AG10803 (cell line): ENCODE measurements around the gene BCL6B.

Source experiments
- DNase-seq: peaks from one replicate; pipeline ENCODE4 v3.0.0; 2010; ENCODE audit warnings: low read depth
- H3K4me3 ChIP-seq: 2 replicates; pipeline ENCODE4 v1.5.1; 2011; ENCODE audit warnings: mild to moderate bottlenecking, low read length, control low read depth
- CTCF ChIP-seq: conservative IDR thresholded peaks from 2 replicates; pipeline ENCODE4 v1.5.1; 2011; ENCODE audit warnings: mild to moderate bottlenecking, low read length, control low read depth, inconsistent platforms

BCL6B gene

DNA sequence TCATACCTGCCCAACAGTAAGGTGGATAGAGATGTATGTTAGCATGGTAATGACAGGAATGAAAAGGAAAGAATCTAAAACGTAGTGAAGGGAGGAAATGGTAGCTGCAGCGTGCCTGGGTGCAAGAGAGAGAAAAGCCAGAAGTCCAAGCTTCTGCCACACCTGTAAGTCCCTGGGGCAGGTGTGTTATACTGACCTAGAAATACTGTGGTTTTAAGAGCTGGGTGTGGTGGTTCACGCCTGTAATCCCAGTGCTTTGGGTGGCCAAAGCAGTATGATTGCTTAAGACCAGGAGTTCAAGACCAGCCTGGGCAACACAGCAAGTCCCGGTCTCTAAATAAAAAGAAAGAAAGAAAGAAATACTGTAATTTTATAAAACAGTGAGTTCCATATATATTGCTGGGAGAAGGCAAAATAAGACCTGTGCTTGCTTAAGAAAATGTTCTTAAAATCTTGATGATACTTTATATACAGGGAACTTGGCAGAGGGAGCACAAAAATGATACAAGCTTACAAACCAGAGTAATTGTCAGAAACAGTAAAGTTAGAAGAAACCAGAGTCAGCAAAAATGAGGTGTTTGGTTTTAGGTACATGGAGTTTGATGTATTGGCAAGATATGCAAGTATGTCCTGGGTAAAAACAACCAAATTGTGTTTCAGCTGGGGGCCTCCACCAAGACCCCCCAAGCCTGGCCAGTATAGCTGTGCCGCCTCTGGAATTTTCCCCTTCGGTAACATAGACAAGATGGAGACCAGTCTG is 20.4 kb upstream of the BCL6B start:
- TF ChIP-seq CTCF = no peak

GRCh38 chr17:7003745-7004144 is 19.1 kb upstream of the BCL6B start:
- DNase-seq = no peak
- no peak for TF ChIP-seq CTCF
- no peak overlapping the region for H3K4me3 ChIP-seq

More for the DNA sequence above, 20.4 kb upstream of the BCL6B start:
- no peak overlapping the region for H3K4me3 ChIP-seq
- DNase-seq = no peak

- DNase-seq = peak; percentile 52
- TF ChIP-seq CTCF = peak; percentile 74
- H3K4me3 ChIP-seq = no peak overlapping the region
Observed at GRCh38 chr17:7004398-7005253, 18.2 kb upstream of the BCL6B start.

GRCh38 chr17:7005716-7006115 is 17.1 kb upstream of the BCL6B start:
- no peak for TF ChIP-seq CTCF
- H3K4me3 ChIP-seq = no peak overlapping the region
- no peak for DNase-seq

GRCh38 chr17:7007143-7007542 is 15.7 kb upstream of the BCL6B start:
- H3K4me3 ChIP-seq = no peak overlapping the region
- DNase-seq = no peak
- TF ChIP-seq CTCF = no peak

DNA sequence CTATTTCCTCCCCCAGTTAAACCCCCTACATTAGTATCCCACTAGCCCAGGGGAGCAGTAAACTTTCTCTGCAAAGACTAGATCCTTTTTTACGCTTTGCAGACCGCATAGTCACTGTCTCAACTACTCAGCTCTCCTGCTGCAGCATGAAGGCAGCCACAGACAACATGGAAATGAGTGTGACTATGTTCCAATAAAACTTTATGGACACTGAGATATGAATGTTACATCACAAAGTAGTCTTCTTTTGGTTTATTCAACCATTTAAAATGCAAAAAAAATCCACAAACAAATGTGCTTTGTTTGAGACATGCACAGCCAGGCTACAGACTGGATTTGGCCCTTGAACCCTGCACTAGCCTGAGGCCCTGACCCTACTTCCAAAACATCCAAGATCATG is 12.3 kb upstream of the BCL6B start:
- no peak for TF ChIP-seq CTCF
- peak overlapping the region; percentile 21 for H3K4me3 ChIP-seq
- DNase-seq = no peak
